Femur (tissue), 1 donor: Measurements from ENCODE around the gene POLR1C.
"Not testable (repeated sequence)": the region's sequence is repeated elsewhere in the genome, so short reads cannot be mapped to it uniquely, and the experiment has no call there.

Experiments
- DNase-seq: peaks from one replicate; pipeline ENCODE4 v3.0.0-alpha.2; 2017

POLR1C gene

DNA sequence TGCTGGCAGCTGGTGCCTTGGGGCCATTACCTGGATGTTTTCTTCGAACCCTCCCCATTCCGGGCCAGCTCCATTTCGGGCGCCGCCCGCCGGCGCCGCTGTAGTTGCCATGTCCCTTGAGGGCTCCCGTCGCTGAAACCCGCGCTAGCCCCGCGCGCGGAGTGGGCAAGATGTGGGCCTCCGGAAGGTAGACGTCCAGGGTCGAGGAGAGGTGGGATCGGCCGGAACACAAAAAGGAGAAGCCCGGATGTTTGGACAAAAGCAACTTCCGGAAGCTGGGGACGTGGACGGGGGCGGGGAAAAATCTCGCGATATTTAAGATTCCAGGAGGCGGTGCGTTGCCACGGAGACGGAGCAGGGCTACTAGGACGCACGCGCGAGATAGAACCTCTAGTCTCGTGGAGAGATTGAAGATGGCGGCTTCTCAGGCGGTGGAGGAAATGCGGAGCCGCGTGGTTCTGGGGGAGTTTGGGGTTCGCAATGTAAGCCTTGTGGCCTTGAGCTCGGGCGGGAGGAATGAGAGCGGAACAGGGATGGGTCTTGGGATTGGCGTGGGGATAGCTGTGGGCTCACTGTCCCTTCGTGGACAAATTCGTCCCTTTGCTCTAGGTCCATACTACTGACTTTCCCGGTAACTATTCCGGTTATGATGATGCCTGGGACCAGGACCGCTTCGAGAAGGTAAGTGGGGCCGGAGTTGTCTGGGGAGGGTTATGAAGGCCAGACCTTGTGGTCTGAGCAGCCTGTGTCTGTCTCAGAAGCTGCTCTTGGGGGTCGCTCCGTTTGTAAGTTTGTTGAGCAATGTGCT, at the start of gene POLR1C, which contains the start of gene YIPF3:
Gene POLR1C (plus strand): TSS at position 393 of the 808 bp plus-strand sequence. CDS start 21 bp downstream, at position 414.
Gene YIPF3 (minus strand): TSS at position 230 of the 808 bp plus-strand sequence. CDS start 119 bp downstream, at position 111.
- DNase-seq, result peak; percentile 98

DNA sequence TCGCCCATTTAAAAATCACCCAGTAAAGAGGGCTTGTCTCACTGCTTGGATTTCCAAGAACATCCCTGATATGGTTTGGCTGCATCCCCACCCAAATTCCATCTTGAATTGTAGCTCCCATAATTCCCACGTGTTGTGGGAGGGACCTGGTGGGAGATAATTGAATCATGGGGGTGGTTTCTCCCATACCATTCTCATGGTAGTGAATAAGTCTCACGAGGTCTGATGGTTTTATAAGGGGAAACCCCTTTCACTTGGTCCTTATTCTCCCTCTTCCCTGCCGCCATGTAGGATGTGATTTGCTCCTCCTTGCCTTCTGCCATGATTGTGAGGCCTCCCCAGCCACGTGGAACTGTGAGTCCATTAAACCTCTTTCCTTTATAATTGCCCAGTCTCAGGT, 49.6 kb upstream of the POLR1C start:
- not testable (repeated sequence) for DNase-seq

DNA sequence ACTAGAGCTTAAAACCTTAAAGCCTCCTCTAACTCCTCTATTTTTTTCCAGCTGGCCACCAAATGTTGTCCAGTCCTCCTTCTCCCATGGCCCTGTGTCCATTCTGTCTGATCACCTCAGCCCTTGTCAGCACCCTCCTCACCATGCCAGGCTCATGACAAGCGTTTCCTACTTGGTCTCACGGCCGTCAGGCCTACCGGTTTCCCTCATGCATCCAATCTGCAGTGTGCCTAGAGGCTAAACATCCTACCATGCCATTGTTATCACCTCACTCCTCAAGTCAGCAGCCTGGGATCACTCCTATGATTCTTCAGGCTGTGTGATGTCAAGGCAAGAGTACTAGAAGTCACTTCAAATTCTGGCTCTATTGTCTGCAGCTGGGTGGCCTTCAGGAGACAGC, 49.1 kb upstream of the POLR1C start:
- DNase-seq, result no peak

GRCh38 chr6:43468240-43468639, 48.6 kb upstream of the POLR1C start:
- no peak for DNase-seq

GRCh38 chr6:43468748-43469681, 47.9 kb upstream of the POLR1C start:
- no peak for DNase-seq

DNA sequence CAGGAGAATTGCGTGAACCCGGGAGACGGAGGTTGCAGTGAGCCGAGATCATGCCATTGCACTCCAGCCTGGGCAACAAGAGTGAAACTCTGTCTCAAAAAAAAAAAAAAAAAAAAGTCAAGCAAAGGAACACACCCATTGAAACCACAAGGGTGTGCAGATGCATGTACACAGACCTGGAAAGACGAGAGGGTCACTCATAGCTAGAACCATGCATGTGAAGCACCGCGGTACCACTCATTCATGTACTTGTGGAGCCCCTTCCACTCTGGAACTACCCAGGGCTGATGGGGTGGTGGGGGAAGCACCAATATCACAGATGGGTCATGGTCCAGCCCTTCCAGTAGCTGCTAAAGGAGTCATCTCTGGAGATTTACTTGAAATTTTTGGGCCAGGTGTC, 46.9 kb upstream of the POLR1C start:
- no peak for DNase-seq

DNA sequence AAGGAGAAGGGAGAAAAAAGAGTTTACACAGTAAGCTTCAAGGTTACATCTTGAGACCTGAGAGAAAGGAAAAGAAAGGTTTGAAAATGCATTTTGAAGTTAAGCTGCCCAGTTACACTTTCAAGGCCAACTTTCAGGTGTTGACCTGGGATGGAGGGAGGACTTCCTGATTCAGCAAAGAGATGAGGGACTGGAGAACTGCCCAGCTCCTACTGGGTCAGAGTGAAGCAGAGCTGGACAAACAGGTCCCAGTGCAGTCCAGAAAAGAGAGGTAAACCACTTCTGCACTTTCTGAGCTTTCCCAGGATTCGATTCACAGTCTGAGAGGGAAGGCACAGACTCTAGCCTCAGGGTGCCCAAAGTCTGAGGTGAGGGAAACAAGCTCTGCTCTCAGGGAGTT, 45.5 kb upstream of the POLR1C start:
- DNase-seq, result no peak

DNA sequence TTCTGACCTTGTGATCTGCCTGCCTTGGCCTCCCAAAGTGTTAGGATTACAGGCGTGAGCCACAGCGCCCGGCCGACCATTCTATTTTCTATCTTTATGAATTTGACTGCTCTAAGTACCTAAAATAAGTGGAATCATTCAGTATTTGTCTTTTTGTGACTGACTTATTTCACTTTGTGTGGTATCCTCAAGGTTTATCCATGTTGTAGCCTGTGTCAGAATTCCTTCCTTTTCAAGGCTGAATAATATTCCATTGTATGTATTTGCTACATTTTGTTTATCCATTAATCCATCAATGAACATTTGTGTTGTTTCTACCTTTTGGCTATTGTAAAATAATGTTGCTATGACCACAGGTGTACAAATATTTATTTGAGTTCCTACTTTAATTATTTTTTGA, 44.4 kb upstream of the POLR1C start:
- no peak for DNase-seq

DNA sequence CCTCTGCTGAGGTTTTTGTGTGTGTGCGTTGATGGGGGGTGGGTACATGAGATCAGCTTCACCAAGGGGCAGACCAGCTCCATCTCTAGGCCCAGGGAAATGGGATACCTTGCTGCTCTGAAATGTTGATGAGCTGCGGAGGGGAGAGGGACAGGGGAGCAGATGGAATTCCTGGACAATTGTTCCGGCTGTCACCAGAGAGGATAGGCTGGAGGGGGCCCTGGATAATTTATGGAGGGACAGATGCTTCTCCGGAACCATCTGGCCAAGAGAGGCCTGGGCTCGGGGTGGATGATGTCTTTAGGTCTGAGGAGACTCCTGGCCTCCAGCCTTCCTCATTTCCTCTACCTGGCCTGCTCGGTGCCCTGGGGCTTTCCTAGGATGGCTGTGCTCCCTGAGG, 41.4 kb upstream of the POLR1C start:
- no peak for DNase-seq

DNA sequence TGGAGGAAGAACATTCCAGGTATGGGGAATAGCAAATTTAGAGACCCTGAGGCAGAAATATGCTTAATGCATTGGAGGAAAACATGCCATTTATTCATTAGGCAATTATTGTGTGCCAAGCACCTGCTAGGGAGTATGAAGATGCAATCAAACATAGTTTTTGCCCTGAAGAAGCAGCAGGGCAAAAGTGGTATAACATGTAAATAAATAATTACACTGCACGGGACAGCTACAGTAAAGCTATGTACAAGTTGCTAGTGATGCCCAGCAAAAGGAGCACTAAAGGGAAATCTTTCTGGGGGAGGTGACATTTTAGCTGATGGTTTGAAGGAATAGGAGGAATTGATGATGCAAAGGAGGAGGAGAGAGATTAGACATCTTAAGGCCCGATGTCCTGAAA, 40.1 kb upstream of the POLR1C start:
- no peak for DNase-seq

GRCh38 chr6:43477235-43478007, 39.5 kb upstream of the POLR1C start, which contains the start of gene TJAP1:
TSS of gene TJAP1 (plus strand) at chr6:43477570. CDS start at chr6:43499002, 21,432 bp downstream.
- peak; percentile 96 for DNase-seq

DNA sequence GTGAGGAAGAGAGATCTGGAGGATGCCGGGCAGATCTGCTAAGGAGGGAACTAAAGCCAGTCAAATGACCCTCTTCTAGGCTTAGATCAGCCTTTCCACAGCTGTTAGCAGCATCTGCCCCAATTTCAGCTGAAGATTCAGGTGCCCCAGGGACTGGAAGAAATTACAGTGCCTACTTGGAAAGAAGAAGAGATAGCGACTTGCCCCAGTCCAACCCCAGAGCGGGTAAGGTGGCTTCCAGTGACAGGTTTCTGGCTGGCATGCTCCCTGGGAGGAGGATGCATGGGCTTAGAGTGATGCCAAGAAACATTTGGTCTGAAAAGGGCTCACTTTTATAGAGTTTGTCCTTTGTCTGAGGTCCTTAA, 38.9 kb upstream of the POLR1C start:
- no peak for DNase-seq

GRCh38 chr6:43481075-43481474, 35.8 kb upstream of the POLR1C start:
- no peak for DNase-seq

DNA sequence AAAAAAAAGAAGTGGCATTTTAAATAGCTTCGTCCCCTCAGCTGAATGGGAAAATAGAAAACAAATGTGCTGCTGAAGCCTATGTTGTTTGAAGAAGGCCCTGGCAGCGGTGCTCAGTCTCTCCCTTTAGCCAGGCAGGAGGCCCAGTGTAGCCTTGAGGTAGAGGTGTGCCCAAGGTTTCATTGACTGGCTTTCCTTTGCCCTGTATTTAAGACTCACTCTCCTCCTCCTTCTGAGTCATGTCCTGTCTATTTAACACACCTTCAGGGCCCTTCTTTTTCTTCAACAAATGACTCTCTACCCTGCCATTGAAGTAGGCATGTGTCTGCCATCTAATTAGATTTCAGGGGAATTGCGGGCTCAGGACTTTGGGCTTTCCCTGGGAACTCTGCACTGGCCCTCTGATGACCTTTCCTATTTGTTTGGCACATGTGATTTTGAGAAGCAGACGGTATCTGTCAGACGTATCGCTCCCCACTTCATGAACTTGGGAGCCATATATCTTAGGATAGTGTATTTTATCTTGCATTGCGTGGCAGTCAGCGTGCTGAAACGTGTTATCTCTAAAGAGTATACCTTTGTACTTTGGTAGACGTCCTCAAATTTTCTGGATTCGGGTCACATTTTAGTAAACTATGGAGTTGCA, 35.2 kb upstream of the POLR1C start:
- no peak for DNase-seq

DNA sequence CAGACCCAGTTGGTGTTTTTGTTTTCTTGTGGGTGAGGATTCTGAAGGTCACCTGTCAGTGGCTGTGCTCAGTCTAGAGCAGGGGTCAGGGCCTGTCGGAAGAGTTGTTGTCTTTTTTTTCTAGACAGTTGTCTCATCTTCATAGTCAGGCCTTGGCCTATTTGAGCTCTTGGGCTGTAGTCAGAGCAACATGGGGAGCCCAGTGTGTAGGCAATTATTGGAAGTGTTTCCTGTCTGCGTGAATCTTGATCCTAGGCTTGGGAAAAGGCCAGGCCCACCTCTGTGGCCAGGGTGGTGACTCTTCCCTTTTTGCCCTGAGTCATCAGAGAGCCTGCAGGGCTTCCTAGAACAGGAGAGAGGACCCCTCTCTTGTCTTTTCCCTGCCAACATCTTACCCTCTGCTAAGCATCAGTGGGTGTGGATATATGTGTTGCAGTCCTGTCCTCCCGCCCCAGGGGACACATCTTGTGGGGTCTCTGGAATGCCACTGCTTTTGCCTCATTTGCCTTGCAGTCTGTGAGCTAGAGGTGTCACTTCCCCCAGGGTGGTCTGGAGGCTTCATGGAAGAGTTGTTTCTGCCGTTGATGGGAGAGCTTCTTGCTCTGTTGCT, 28.1 kb upstream of the POLR1C start:
- no peak for DNase-seq

DNA sequence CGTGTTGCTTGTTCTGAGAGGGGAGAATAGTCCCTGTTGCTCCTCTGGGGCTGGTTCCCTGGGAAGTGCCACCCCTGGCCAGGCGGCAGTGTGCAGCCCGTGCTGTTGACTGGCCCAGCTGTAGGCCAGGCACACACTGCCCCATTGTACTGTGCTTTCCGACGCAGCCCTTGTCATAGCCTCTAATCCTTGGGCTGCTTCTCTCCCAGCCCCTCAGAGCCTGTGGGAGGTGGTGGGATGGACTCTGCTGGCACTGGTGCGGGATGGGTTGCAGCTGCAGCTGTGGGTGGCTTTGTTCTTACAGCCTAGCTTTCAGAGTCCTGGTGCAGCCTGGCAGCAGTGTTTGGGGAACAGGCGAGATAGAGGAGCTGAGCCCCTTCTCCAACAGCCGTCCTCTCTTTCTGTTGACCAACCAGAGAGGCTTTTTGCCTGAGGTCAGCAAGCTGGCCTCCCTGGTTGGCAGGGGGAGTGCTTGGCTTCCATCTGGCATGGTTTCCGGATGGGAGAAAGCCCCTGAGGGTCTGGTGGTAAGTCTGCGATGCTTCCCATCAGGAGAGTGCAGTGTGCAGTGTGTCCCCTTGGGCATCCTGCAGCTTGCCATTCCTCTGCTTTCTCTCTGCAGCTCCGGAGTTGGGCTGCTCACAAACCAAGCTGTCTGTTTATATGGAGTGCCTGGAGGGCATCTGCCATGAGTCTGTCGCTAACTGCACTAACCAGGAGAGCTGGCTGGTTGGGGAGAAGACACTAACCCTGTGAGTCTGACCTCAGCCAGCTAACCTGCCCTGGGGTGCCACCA, 27.4 kb upstream of the POLR1C start:
- DNase-seq, result no peak

DNA sequence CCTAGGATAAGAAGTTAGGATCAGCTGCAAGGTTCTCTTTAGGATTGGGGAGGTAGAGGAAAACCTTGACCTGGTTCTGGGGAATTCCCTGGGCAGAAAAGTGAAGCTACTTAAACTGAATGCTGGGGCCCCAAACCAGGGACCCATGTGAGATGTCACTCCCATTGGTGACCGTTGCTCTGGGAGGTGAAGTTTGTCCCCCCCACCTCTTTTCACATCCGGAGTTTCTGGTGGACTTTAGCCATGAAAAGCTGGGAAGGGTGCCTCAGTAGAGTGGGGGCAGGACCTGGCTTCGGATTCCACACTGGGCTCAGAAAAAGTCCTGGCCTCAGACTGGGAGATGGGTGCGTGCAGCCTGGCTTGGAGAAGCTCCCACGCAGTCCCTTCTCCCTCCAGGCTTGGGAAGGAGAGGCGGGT, 26.4 kb upstream of the POLR1C start:
- no peak for DNase-seq

GRCh38 chr6:43491750-43492661, 24.9 kb upstream of the POLR1C start:
- peak; percentile 87 for DNase-seq

DNA sequence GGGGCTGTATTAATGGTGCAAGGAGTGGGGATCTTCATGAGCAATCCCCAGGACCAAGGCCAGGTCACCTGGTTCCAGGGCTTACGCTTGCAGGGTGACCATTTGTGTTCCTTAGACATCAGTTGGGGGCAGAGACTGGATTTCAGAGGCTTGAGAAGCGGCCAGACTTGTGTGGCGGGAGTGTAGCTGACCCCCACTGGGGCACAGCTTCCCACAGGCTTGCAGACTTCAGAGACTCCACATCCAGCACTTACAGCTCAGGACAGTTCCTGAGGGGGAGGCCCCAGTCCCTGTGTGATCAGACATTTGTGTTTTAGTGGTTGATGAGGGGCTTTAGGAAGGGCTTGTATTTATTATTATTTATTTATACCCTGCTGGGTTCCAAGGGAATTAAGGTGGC, 24.2 kb upstream of the POLR1C start:
- DNase-seq, result no peak

GRCh38 chr6:43493230-43493629, 23.7 kb upstream of the POLR1C start:
- no peak for DNase-seq
